ENCODE data around the gene ACSL1. TPM values are rescaled to one million over a fixed set of nuclear protein-coding genes. Genes with fewer than 3 reads are reported as not detected.

Gene ACSL1, protein sequence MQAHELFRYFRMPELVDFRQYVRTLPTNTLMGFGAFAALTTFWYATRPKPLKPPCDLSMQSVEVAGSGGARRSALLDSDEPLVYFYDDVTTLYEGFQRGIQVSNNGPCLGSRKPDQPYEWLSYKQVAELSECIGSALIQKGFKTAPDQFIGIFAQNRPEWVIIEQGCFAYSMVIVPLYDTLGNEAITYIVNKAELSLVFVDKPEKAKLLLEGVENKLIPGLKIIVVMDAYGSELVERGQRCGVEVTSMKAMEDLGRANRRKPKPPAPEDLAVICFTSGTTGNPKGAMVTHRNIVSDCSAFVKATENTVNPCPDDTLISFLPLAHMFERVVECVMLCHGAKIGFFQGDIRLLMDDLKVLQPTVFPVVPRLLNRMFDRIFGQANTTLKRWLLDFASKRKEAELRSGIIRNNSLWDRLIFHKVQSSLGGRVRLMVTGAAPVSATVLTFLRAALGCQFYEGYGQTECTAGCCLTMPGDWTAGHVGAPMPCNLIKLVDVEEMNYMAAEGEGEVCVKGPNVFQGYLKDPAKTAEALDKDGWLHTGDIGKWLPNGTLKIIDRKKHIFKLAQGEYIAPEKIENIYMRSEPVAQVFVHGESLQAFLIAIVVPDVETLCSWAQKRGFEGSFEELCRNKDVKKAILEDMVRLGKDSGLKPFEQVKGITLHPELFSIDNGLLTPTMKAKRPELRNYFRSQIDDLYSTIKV
- 16.1 and 16.5 TPM in 2 replicates for total RNA-seq

DNA sequence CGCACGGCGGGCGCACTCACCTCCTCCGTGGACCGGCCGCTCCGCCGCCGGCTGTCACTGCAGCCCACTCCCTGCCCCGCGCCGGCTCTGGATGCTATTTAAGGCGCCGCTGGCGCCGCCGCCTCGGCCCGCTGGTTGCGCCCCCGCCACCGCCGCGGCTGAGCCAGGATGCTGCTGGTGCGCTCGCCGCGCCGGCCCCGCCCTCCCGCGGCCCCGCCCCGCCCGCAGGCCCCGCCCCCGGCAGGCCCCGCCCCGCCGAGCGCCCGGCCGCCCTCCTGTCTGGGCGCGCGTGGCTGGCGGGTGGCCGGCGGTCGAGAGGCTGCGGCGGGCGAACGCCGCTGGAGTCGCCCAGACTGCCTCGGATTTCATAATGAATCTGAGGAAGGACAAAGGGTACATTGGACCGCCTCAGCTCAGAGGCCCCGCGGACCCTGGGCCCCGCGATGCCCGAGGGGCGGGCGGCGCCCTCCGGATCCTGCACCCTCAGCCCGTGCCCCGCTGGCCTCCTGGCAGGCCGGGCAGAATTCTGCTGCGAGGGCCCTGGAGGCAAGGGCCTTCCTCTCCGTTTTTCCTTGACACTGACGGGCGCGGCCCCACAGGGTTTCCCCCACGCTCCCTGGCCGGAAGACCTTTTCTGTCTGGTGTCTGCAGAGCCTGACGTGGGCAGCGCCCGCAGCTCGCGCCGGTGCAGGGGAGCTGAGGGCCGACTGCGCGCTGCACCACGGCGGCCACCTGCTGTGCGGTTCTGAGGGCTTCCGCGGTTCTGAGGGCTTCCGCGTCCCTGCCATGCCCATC, at the start of gene ACSL1:
Gene ACSL1 (minus strand): TSS at position 73 of the 795 bp plus-strand sequence. CDS start 22,454 bp downstream, outside the sequence.
- intact Hi-C loops (cut with micrococcal nuclease), result loop anchor here (1.0 to 10.0 kb wide), 12 partner anchors 64 to 1909 kb away; partner anchors contain the start of genes ANKRD37, CASP3, CCDC110 and CENPU

DNA sequence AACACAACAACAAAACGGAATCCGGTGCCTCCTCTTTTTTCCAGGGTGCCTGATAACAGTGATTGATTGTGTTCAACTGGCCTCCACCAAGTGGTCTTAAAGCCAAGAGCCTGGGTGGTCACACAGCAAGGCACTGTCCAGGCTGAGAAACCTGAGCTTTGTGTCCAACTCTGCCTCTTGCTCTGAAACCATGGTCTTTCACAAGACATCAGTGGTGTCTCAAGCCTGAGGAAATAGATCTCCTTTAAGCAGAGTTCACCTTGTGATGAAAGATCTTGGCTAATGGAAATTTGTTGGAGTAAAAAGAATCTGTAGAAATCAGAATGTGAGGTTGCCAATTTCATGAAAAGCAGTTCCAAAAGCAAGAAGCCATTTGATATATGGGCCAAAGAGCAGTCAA, 47.3 kb upstream of the ACSL1 start:
- intact Hi-C loops (cut with micrococcal nuclease), result no loop called here

DNA sequence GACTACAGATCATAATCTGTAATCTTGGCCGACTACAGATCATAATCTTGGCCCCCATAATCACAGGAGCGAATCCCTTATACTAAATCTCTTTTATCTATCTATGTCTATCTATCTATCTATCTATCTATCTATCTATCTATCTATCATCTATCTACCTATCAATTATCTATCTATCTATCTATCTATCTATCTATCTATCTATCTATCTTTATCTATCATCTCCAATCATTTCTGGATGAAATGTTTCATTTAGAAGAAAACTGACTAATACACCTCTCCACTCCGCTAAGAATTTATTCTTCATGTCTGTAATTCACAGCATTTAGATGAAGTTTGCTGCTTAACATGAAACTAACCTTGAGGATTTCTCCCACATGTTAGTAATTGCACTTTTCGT, 45.0 kb upstream of the ACSL1 start:
- intact Hi-C loops (cut with micrococcal nuclease), result no loop called here

DNA sequence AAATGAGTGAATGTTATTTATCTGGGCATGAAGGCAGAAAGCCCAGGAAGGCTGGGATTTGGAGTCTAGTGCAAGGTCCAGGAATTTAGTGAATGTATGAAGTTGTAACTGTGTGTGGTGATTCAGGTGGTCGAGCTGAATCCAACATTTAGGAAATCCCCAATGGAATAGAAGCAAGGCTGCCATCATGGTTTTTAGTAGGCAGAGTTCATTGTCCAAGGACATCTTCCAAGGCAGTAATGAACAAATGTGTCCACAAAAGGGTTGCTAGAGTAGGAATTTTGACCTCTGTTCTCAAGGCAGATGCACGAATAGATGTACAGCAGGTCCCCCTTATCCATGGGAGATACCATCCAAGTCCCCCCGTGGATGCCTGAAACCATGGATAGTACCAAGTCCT, 42.9 kb upstream of the ACSL1 start:
- intact Hi-C loops (cut with micrococcal nuclease), result no loop called here

DNA sequence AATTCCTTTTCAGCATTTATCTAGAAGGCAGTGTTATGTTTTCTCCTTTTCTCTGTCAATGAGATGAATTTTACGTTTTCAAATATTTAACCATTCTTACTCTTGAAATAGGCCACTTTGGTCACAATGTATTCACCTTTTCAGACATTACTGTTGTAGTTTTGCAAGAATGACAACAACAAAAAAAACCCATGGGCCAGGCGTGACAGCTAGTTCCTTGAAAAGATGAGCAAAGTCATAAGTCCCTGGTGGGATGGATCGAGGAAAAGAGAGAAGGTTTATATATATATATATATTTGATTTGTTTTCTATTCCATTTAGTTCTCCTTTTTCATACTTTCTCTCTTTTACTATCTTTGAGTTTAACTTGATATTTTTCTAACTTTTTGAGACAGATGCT, 38.1 kb upstream of the ACSL1 start:
- intact Hi-C loops (cut with micrococcal nuclease), result no loop called here

DNA sequence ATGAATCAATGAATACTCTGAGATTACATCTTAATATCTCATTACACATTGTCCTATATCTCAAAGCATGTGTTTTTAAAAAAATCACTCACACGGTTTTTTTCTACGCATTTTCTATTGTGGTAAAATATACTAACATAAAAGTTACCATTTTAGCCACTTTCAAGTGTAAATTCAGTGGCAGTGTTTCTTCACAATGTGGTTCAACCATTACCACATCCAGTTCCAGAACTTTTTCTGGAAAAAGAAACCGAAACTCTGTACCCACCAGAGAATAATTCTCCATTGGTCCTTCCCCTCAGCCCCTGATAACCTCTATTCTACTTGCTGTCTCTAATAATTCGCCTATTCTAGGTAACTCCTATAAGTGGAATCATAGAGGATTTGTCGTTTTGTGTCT, 35.3 kb upstream of the ACSL1 start:
- intact Hi-C loops (cut with micrococcal nuclease), result no loop called here

DNA sequence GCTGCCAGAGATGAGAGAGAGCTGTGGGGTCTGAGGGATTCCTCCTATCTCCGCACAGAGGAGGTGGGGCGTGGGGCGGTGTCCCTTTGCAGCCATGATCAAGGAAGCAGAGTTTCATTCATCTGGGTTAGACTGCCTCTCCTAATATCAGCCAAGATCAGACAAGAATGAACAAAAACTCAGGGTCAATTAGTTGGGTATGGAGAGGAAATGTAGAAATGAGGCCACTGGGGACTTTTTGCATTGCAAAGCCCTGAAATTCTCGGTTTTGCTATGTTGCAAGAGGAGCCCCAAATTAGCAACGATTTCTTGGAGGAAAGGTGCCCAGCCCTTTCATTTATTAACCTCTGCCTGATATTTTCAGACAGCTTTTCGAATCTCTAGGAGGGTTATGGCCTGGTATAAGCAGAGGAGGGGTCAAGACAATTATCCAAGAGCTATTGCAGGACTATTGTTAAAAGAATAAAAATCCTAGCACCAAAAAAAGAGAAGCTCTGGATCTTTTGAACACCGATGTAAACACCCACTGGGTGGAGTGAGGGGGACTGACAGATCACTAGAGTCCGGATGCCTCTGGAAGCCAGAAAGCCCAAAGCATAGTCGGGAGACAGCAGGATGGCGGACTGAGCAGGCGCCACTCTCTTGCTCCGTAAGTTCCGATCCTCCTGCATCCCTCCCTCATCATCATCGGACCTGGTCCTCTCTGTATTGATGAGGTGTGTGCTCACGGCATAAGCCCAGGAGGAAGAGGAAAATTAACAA, 34.4 kb upstream of the ACSL1 start:
- intact Hi-C loops (cut with micrococcal nuclease), result no loop called here

DNA sequence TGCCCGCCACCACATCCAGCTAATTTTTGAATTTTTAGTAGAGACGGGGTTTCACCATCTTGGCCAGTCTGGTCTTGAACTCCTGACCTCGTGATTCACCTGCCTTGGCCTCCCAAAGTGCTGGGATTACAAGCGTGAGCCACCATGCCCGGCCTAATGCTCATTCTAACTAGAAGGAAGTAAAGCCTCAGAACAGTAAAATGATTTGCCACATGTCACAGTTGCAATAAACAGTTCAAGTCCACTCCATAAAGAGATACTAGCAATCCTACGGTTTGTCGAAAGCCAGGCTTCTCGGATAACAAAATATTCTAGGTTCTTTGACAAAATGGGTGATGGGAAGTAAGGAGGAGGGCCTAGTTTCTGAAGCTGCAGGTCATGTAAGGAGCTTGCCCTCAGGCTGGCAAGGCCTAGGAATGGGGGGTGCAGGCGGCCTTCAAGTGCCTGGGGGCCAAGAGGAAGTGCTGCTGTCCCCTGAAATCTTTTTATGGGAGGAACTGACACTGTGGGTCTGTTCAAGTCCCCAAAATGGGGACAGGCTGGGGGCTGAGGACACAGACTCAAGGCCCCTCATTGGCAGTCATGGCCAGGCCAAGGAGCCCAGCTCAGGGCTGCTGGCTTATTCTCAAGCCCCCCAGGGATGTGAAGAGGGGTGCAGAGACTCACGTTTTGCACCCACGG, 31.8 kb upstream of the ACSL1 start:
- intact Hi-C loops (cut with micrococcal nuclease), result no loop called here

DNA sequence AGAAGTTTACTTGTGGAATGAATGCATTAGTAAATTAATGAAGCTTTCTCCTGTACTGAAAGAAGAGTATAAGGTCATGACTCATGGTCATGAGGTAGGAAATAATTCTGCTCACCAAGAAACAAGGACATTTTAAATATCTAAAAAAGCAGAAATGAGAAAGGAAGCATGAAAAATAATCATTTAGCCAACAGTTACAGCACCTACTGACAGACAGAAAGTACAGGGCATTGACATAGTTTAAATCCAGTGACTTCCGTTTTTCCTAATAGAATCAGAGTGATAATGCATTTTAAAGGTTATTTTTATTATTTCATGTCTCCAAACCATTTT, 30.5 kb upstream of the ACSL1 start:
- intact Hi-C loops (cut with micrococcal nuclease), result no loop called here

DNA sequence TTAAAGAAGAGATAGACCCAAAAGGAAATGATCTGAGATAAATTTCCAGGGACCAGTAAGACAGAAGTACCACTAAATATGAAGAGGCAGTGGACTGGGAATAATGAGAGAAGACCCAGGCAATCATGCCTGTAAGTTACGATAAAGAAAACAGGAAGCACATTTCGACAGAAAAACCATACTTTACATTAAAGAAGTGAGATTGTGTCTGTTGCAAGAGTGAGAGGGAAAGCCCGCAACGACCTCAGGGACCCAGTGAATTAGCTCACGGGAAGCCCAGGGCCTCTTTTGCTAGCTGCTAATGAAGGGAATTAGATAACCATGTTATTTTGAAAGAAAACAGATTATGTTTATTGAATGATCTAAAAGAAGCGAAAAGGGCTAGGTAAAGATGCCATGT, 28.9 kb upstream of the ACSL1 start:
- intact Hi-C loops (cut with micrococcal nuclease), result no loop called here

DNA sequence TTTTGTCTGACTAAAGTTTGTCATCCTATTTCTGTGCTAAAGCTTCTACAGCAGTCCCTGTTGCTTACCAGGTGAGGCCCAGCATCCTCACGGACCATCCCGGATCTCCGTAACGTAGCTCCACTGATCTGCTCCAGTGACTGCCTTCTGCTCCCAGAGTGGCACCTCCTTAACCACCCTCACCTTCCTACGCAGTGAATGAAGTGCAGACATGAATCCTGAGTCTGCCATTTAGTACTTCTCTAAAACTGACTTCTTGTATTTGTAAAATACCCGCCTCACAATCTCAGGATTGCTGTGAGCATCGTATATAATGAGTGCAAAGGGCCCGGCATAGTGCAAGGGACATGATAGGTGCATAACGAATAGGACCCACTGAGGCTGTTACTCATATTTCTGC, 27.7 kb upstream of the ACSL1 start:
- intact Hi-C loops (cut with micrococcal nuclease), result no loop called here

DNA sequence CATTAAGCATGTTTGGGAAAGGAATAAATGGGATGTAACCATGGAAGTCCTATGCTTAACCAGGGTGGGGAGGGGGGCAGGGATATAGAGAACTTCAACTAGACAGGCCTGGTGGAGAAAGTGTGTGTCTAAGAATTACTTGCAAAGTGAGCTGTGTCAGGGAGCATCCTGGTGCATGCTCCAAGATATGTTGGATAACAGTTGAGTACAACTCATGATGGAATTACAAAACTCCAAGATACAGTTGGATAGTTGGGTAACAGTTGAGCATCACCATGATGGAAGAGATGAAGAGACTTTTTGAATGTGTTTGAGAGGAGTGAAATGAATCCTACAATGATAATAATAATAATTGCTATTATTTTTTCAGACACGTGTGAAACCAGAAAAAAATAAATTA, 26.1 kb upstream of the ACSL1 start:
- intact Hi-C loops (cut with micrococcal nuclease), result no loop called here

DNA sequence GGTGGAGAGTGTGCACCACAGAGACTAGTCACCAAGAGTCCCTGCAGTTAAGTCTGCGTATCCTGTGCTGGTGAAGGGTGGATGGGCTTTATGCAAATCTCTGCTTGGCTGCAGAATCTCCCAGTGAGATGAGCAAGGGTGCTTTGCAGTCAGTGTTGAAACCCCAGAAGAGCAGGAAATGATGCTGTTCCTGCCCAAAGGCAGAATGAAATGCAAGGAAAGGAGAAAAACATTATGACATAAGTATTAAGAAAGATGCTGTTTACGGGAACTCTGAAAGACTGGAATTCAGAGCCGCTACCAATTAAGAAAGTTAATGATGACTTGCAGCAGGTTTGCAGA, 25.4 kb upstream of the ACSL1 start:
- intact Hi-C loops (cut with micrococcal nuclease), result no loop called here

DNA sequence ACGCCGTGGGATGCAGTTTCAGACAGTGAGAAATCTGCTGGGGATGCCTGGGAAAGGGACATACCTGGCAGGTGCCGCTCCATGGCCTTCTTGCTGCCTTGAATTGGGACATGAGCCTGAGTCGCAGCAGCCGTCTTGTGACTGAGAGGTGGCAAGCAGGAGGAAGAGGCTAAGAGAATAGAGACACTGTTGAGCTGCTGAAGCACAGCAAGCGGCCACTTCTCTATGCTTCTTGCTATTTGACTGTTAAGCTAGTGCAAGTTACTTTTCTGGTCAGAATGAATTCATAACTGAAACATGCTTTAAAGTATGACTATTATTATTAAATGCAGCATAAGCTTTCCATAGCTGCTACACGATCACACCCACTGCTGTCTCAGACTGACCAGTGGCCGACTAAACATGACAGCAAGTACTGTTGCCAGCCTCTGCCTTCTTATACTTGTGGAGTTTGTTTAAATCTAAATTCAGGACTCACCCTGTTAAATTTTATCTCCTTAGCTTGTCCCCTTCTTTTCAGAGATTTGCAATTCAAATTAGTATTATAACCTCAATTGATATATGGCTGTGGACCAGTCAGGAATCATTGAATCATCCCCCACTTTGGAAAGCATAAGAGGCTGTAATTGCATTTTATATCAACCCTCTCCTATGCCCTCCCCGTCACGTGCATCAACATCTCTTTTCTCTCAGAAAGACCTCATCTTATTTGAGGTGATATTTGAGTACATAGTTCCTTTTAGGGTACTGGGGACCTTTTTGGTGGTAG, 24.8 kb upstream of the ACSL1 start:
- intact Hi-C loops (cut with micrococcal nuclease), result no loop called here

DNA sequence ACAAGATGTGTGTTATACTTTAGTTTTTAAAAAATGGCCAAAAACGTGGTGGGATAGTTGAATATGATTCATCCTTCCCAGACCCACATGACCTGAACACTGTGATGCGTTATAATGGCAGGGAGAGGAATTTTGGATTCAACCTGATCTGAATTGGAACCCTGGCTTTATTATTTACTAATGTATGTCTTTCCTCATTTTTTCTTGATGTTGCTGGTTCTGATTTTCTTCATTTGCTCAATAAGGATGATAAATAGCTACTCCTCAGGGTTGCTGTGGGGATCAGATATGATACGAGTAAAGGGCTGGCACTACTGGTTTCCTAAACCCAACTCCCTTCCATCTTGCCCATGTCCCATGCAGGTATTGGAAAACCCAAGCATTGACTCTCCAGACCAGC, 24.2 kb upstream of the ACSL1 start:
- intact Hi-C loops (cut with micrococcal nuclease), result no loop called here

DNA sequence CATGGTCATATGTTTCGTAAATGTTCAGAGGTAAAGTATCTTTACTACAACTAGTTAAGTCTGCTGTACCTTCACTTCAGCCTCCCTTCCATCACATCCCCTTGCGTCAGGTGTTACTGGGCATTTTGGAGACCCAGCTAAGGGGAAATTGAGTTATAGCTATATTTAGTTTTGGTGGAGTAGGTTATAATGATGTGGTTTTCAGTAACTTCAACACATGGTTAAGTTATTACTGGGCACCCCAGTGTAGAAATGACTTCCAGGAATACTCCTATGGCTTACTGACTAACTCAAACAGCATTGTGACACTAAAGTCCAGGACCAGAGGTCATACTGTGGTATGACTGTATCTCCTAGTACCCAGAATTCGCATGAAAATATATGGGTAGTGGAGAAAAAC, 23.4 kb upstream of the ACSL1 start:
- intact Hi-C loops (cut with micrococcal nuclease), result no loop called here

DNA sequence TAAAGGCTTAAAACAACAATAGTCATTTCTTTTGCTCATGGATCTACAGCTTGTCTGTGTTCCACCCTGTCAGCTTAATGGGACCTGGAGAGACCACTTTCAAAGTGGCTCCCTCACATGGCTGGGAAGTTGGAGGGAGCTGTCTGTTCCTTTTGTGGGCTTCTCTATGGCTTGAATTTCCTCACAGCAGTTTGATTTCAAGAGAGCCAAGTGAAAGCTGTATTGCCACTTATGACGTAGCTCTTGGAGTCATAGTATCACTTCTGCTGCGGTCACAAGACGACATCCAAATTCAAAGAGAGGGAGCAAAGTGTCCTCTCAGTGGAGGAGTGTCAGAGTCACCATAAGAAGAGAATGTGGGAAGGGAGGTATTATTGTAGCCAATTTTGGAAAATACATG, 22.7 kb upstream of the ACSL1 start:
- intact Hi-C loops (cut with micrococcal nuclease), result no loop called here

DNA sequence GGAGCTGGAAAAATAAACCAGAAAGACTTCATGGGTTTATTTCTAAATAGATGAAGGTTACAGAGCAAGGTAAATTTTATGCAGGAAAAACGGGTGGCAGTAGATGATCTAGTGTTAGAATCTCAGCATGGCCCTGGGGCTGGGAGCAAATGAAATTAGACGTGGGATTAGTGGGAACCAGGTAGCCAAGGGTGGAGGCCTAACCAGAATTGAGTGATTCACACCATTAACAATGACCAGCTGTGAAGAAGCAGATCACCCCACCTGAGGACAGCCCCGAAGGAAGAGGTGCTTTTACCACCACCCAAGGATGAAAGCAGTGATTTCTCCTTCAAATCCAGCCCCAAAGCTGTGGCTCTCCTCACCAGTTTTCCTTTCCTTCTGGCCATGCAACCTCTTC, 20.8 kb upstream of the ACSL1 start:
- intact Hi-C loops (cut with micrococcal nuclease), result no loop called here

DNA sequence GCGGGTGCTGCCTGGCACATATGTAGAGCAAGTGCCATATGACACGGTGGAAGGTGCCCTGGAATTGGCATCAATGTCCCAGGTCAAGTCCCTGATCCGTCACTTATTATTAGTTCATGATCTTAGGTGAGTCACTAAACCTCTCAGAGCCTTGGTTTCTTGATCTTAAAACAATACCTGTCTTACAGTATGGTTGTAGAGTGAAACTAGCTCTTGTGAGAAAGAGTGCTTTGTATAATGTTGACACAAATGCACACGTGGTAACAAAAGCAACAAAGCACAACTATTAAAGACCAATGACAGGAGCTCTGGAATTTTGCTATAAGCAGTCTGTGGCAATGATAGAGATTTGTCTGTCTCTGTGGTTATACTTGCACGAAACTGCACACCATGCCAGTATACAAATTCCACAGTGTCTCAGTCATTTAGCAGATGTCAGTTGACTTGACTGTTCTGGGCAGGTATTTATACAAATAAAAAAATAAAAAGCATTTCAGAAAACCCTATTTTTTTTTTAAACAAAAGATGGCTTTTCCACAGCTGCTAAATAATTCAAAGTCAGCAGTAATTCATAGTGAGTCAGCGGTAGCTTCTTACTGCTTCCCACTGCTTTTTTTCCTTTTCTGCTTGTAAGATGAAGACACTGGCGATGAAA, 19.7 kb upstream of the ACSL1 start:
- intact Hi-C loops (cut with micrococcal nuclease), result no loop called here

DNA sequence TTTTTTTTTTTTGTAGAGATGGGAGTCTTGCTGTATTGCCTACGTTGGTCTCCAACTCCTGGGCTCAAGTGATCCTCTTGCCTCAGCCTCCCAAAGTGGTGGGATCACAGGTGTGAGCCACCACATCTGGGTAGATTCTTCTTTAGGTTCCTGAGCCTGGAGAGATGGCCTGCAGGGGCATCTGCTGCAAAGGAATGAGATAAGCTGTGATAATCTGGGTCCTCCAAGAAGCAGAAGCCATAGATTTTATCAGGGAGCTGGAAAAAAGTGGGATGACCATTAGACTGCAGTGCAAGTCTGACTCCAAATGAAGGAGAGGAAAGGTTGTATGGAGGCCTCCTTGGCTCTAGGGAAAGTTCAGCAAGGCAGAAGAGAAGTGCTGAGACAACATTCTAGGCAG, 19.0 kb upstream of the ACSL1 start:
- intact Hi-C loops (cut with micrococcal nuclease), result no loop called here
